ENCODE measurements around the gene TCF7L1. TPM values are rescaled to one million over a fixed set of nuclear protein-coding genes. Genes with fewer than 3 reads are reported as not detected.
"Not testable (repeated sequence)": the region's sequence is repeated elsewhere in the genome, so short reads cannot be mapped to it uniquely, and the experiment has no call there.

Gene TCF7L1
- total RNA-seq, 1 donor from 2014 or later, result 1.4 TPM

GRCh38 chr2:85324639-85325465 is 191.7 kb downstream of the TCF7L1 start:
- DNase-seq (ENCODE audit: low read depth), result peak; percentile 98
- peak overlapping the region; percentile 76 for H3K4me3 ChIP-seq (ENCODE audit: low read depth, low read length)
- TF ChIP-seq CTCF (conservative IDR thresholded peaks at IDR 0.05; ENCODE audit: low read depth, low read length), result no peak

GRCh38 chr2:85325466-85325811 is 192.2 kb downstream of the TCF7L1 start:
- DNase-seq (ENCODE audit: low read depth), result no peak
- TF ChIP-seq CTCF (conservative IDR thresholded peaks at IDR 0.05; ENCODE audit: low read depth, low read length), result no peak

GRCh38 chr2:85326406-85327159 is 193.4 kb downstream of the TCF7L1 start:
- no peak for DNase-seq (ENCODE audit: low read depth)
- peak overlapping the region; percentile 76 for H3K4me3 ChIP-seq (ENCODE audit: low read depth, low read length)
- TF ChIP-seq CTCF (conservative IDR thresholded peaks at IDR 0.05; ENCODE audit: low read depth, low read length), result no peak

More at GRCh38 chr2:85325466-85325811, 192.2 kb downstream of the TCF7L1 start:
- peak overlapping the region; percentile 76 for H3K4me3 ChIP-seq (ENCODE audit: low read depth, low read length)

GRCh38 chr2:85327160-85327821 is 194.1 kb downstream of the TCF7L1 start:
- H3K4me3 ChIP-seq (ENCODE audit: low read depth, low read length), result peak overlapping the region; percentile 76
- TF ChIP-seq CTCF (conservative IDR thresholded peaks at IDR 0.05; ENCODE audit: low read depth, low read length), result no peak
- no peak for DNase-seq (ENCODE audit: low read depth)

- no peak for DNase-seq (ENCODE audit: low read depth)
- H3K4me3 ChIP-seq (ENCODE audit: low read depth, low read length), result peak within 1 kb of the TSS; percentile 76
- peak; percentile 10 for TF ChIP-seq CTCF (conservative IDR thresholded peaks at IDR 0.05; ENCODE audit: low read depth, low read length)
These were observed 194.8 kb downstream of the TCF7L1 start, which contains the start of gene TGOLN2 for GRCh38 chr2:85327822-85328617. Gene TGOLN2, minus strand, starts transcription at chr2:85327989. Its CDS starts 27 bp downstream, at chr2:85327962.

GRCh38 chr2:85329181-85329651 is 196.0 kb downstream of the TCF7L1 start:
- H3K4me3 ChIP-seq (ENCODE audit: low read depth, low read length), result no peak overlapping the region
- no peak for DNase-seq (ENCODE audit: low read depth)
- TF ChIP-seq CTCF (conservative IDR thresholded peaks at IDR 0.05; ENCODE audit: low read depth, low read length), result no peak

- not testable (repeated sequence) for H3K4me3 ChIP-seq (ENCODE audit: low read depth, low read length)
These were observed 196.5 kb downstream of the TCF7L1 start for GRCh38 chr2:85329701-85330100.

More at GRCh38 chr2:85329701-85330100, 196.5 kb downstream of the TCF7L1 start:
- DNase-seq (ENCODE audit: low read depth), result not testable (repeated sequence)
